ENCODE measurements around the gene FBXW2. TPM values are rescaled to one million over a fixed set of nuclear protein-coding genes. Genes with fewer than 3 reads are reported as not detected.
A peak's percentile ranks its signal among the peaks of the same experiment; 100 is the strongest.

Gene FBXW2
- total RNA-seq, 1 donor, result 36.8 TPM

GRCh38 chr9:120714088-120714845, 78.9 kb downstream of the FBXW2 start, which contains the start of gene MEGF9:
Gene MEGF9 (minus strand): TSS chr9:120714470. CDS start chr9:120714358, 112 bp downstream.
- peak; percentile 96 for DNase-seq (ENCODE audit: low read depth)
- TF ChIP-seq CTCF (IDR thresholded peaks at IDR 0.05; ENCODE audit: insufficient read depth, low read length), result no peak
- H3K4me3 ChIP-seq (ENCODE audit: low read depth, low read length), result peak within 1 kb of the TSS; percentile 81

- TF ChIP-seq CTCF (IDR thresholded peaks at IDR 0.05; ENCODE audit: insufficient read depth, low read length), result peak; percentile 54
- H3K4me3 ChIP-seq (ENCODE audit: low read depth, low read length), result peak overlapping the region; percentile 81
- DNase-seq (ENCODE audit: low read depth), result peak; percentile 39
Measured at GRCh38 chr9:120713257-120714087, 79.7 kb downstream of the FBXW2 start.

- no peak for DNase-seq (ENCODE audit: low read depth)
- peak overlapping the region; percentile 81 for H3K4me3 ChIP-seq (ENCODE audit: low read depth, low read length)
- no peak for TF ChIP-seq CTCF (IDR thresholded peaks at IDR 0.05; ENCODE audit: insufficient read depth, low read length)
Measured at GRCh38 chr9:120712539-120713031, 80.6 kb downstream of the FBXW2 start.

- peak; percentile 32 for DNase-seq (ENCODE audit: low read depth)
- TF ChIP-seq CTCF (IDR thresholded peaks at IDR 0.05; ENCODE audit: insufficient read depth, low read length), result no peak
- peak overlapping the region; percentile 81 for H3K4me3 ChIP-seq (ENCODE audit: low read depth, low read length)
Measured at GRCh38 chr9:120711841-120712538, 81.2 kb downstream of the FBXW2 start.

GRCh38 chr9:120711354-120711753, 81.9 kb downstream of the FBXW2 start:
- no peak for TF ChIP-seq CTCF (IDR thresholded peaks at IDR 0.05; ENCODE audit: insufficient read depth, low read length)
- peak overlapping the region; percentile 32 for H3K4me3 ChIP-seq (ENCODE audit: low read depth, low read length)
- peak; percentile 18 for DNase-seq (ENCODE audit: low read depth)

Data from fibroblast of the aortic adventitia (primary cell).